Activated naive CD8-positive, alpha-beta T cell (primary cell): Measurements from ENCODE around the gene RASGEF1C.
"Not testable (repeated sequence)": the region's sequence is repeated elsewhere in the genome, so short reads cannot be mapped to it uniquely, and the experiment has no call there.

Experiments used
- H3K27ac Mint-ChIP-seq: one replicate; pipeline ENCODE4 v1.8.0; 2021; ENCODE audit warnings: mixed read lengths
- H3K27me3 Mint-ChIP-seq: one replicate; pipeline ENCODE4 v1.8.0; 2021; ENCODE audit warnings: mixed read lengths
- H3K36me3 Mint-ChIP-seq: one replicate; pipeline ENCODE4 v1.8.0; 2021; ENCODE audit warnings: mixed read lengths
- H3K4me1 Mint-ChIP-seq: one replicate; pipeline ENCODE4 v1.8.0; 2021; ENCODE audit warnings: low read depth, mixed read lengths
- H3K4me3 Mint-ChIP-seq: one replicate; pipeline ENCODE4 v1.8.0; 2021; ENCODE audit warnings: mild to moderate bottlenecking, mixed read lengths
- H3K9me3 Mint-ChIP-seq: one replicate; pipeline ENCODE4 v1.8.0; 2021; ENCODE audit warnings: low read depth, mixed read lengths

RASGEF1C gene

DNA sequence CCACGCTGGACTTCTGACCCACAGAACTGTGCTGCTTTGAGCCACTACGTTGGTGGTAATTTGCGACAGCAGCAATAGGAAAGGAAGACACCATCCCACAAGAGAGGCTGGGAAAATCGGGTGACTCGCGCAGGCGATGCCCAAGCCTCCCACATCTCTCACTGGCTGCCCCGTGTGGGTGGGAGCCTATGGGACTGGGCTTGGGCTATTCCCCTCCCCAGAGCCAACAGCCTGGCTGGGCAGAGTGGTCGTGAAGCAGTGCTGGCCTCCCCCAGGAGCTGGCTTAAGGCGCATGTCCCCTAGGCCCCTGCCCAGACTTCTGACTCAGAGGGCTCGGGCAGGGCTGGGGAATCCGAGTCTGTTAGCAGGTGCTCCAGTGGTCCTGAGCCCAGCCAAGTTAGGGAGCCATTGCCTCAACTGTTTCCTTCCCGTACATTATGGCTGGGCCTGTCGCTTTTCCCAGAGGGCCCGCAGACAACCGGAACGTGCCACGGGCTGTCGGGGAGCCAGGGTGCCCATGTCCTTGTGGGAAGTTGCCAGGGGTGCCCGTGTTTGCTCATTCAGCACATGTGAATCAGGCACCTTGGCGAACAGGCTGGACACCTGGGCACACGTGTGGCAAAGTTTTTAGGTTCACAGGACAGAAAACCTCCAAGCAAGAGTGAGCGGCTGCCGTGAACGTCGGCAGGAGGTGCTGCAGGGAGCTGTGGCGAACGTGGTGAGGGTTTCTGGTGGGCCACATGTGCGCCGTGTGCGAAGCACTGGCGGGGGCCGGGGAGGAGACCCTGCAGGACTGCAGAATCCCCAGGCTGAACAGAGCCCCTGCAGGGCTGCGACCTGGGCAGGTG is 7.0 kb upstream of the RASGEF1C start:
- peaks cover 21% of the 10 kb centered on the region for H3K9me3 Mint-ChIP-seq
- H3K27me3 Mint-ChIP-seq = peaks cover 8% of the 10 kb centered on the region

DNA sequence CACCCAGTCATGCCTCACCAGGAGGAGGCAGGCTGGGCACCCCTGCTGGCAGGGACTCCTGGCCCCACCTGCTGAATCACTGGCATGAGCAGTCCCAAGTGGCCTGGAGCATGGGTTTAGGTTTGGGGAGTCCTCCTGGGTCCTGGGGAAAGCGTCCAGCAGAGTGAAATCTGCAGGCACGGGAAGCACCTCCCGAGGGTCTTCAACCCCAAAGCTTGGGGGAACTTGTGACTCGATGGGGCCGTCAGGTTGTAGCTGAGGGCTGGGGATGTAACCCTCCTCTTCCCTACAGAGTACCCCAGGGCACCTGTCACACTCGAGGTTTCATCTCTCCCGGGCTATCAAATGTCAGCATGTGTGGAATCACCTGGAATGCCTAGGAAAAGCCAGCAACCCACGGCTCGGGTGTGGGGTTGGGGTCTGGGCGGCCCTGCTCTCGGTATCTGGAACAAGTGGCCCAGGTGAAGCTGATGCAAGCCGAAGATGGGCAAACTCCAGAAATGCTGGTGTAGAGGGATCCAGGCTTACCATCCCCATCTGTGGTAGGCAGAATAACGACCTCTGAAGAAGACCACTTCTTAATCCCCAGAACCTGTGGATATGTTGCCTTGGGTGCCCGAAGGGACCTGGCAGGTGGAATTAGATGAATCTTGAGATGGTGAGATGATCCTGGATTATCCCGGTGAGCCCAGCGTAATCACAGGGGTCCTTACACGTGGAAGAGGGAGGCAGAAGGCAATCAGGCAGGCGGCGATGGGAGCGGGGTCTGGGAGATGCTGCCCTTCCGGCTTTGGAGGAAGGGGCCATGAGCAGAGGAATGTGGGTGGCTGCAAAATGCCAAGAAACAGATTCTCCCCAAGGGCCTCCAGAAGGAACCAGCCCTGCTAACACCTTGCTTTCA is 6.1 kb upstream of the RASGEF1C start:
- peaks cover 9% of the 10 kb centered on the region for H3K36me3 Mint-ChIP-seq
- no peaks in the 10 kb centered on the region for H3K4me1 Mint-ChIP-seq
- H3K27ac Mint-ChIP-seq = no peak overlapping the region
- peaks cover 19% of the 10 kb centered on the region for H3K9me3 Mint-ChIP-seq
- H3K27me3 Mint-ChIP-seq = peaks cover 8% of the 10 kb centered on the region
- H3K4me3 Mint-ChIP-seq = no peak overlapping the region

More for the DNA sequence above, 7.0 kb upstream of the RASGEF1C start:
- H3K27ac Mint-ChIP-seq = no peak overlapping the region
- H3K36me3 Mint-ChIP-seq = peaks cover 13% of the 10 kb centered on the region
- H3K4me3 Mint-ChIP-seq = no peak overlapping the region
- H3K4me1 Mint-ChIP-seq = no peaks in the 10 kb centered on the region

DNA sequence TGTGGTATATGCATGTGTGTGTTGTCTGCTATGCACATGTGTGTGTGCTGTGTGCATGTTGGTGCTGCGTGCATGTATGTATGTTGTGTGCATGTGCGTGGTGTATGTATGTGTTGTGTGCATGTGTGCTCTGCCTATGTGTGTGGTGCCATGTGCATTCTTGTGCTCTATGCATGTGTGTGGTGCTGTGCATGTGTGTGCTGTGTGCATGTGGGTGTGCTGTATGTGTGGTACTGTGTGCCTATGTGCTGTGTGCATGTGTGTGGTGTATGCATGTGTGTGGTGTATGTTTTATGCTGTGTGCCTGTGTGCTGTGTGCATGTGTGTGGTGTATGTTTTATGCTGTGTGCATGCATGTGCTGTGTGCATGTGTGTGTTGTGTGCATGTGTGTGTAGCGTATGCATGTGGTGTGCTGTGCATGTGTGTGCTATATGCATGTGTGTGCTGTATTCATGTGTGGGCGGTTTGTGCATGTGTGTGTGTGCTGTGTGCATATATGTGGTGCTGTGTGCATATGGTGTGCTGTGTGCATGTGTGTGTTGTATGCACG is 4.7 kb upstream of the RASGEF1C start:
- peaks cover 8% of the 10 kb centered on the region for H3K27me3 Mint-ChIP-seq
- H3K9me3 Mint-ChIP-seq = peaks cover 9% of the 10 kb centered on the region
- H3K36me3 Mint-ChIP-seq = peaks cover 4% of the 10 kb centered on the region
- no peak overlapping the region for H3K27ac Mint-ChIP-seq
- no peak overlapping the region for H3K4me3 Mint-ChIP-seq
- no peaks in the 10 kb centered on the region for H3K4me1 Mint-ChIP-seq

DNA sequence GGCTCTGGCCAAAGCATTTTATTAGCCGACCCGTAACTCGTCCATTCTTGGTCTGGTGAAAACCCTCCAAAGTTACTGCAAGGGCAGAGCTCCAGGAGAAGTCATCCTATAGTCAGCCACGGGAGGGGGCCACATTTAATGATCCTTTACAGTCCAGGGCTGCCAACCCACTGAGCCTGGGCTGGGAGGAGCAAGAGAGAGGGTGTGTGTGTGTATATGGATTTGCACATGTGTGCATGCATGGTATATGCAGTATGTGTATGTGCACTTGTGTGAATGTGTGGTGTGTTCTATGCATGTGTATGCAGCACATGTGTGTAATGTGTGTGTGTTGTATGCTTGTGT is 4.2 kb upstream of the RASGEF1C start:
- Mint-ChIP-seq H3K4me3 (no peak overlapping the region), H3K9me3 (peaks cover 4% of the 10 kb centered on the region), H3K27ac (no peak overlapping the region), H3K4me1 (peaks cover 3% of the 10 kb centered on the region), H3K36me3 (peaks cover 4% of the 10 kb centered on the region), H3K27me3 (peaks cover 11% of the 10 kb centered on the region)

DNA sequence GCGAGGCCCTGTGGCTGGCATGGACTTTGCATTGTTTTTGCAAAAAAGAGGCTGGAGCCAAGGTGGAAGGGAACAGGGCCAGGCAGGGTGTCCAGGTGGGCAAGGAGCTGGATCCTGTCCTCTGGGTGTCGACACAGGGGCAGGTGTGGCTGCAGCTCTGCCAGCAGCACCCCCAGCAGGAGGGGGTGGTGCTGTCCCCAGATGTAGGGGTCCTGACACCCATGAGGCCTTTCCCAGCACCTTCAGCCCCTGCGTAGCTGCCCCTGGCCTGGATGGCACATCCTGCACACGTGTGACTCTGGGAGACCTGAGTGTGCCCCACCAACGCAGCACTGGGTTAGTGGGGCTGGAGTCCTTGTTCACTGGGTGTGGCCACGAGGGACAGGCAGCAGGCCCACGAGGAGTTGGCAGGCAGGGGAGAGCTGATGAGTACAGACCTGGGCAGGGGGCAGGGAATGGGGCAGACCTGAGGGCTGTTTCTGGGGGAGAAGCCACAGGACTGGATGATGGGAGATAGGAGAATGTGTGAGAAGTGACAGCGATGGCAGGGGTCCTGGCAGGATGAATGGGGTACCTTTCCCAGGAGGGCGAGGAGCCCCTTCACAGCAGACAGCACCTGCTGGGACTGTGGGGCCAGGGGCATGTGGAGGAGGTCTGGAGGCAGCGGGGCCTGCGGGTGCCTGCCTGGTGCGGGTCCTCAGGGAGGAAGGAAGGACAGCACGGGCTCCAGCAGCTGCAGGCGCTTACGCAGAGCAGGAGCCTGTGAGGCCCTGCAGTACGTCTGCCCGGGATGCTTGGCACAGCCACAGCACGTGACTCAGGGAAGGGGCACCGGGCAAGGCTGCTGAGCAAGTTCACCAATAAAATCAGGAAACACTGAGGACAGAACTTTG is 3.6 kb upstream of the RASGEF1C start:
- H3K4me3 Mint-ChIP-seq = no peak overlapping the region
- H3K9me3 Mint-ChIP-seq = no peaks in the 10 kb centered on the region
- H3K27ac Mint-ChIP-seq = no peak overlapping the region
- H3K36me3 Mint-ChIP-seq = no peaks in the 10 kb centered on the region
- peaks cover 6% of the 10 kb centered on the region for H3K4me1 Mint-ChIP-seq
- peaks cover 16% of the 10 kb centered on the region for H3K27me3 Mint-ChIP-seq

DNA sequence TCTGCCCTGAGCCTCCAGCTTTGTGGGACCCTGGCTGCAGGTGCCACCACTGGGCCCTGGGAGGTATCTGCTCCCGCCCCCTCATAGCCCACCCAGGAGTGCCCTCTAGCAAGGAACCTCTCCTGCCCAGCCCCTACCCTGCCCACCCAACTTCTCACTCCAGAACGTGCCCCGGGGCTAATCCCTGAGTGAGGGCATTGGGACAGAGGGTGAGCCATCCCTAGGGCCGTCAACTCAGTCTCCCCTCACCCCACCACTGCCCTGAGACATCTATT is 2.7 kb upstream of the RASGEF1C start:
- Mint-ChIP-seq H3K36me3 (no peaks in the 10 kb centered on the region), H3K4me1 (peaks cover 7% of the 10 kb centered on the region), H3K4me3 (no peak overlapping the region), H3K27ac (no peak overlapping the region), H3K27me3 (peaks cover 20% of the 10 kb centered on the region), H3K9me3 (no peaks in the 10 kb centered on the region)

DNA sequence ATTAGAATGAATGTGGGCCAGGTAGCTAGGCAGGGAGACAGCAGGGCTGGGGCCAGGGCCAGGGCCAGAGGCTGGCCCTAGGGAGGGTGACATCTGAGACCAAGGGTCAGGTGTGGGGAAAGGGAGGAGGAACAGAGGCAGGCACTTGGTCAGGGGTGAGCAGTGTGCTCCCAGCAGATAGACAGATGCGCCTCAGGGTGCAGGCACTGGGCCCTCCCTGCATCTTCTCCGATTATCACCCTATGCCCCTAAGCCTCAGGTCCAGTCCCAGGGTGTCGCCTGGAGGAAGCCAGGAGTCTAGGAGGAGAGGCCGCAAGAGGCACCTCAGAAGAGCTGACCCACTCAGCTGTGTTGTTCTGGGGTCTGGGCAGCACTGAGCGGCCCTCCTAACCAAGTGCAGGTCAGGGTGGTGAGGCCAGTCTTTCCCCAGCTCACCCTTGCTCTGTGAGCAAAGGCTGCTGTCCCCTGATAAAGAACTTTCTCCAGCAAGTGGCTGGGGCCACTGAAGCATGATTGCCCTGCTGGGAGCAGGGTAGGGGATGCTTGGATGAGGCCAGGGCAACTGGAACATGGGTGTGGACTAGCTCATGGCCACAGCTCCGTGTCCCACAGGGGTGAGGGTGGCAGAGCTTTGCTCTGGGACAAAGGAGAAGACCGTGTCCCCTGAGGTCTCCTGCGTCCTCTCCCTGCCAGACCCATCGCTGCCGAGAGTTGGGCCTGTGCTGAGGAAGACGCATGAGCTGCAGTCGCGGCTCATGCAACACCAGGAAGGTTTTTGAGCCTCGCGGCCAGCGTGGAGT is 2.1 kb upstream of the RASGEF1C start:
- Mint-ChIP-seq H3K4me1 (peaks cover 8% of the 10 kb centered on the region), H3K27ac (no peak overlapping the region), H3K36me3 (no peaks in the 10 kb centered on the region), H3K9me3 (no peaks in the 10 kb centered on the region), H3K4me3 (no peak overlapping the region), H3K27me3 (peaks cover 22% of the 10 kb centered on the region)

DNA sequence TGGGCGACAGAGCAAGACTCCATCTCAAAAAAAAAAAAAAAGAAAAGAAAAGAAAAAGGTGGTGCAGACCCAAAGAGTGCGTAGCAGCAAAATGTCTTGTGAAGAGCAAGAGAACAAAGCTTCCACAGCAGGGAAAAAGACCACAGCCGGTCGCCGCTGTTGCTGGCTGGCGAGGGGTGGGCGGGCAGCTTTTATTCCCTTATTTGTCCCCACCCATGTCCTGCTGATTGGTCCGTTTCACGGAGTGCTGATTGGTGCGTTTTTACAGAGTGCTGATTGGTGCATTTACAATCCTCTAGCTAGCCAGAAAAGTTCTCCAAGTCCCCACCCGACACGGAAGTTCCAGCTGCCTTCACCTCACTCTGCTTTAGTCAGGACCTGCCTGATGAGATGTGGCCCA is 1.1 kb upstream of the RASGEF1C start:
- H3K4me1 Mint-ChIP-seq, H3K9me3 Mint-ChIP-seq, H3K4me3 Mint-ChIP-seq, H3K27ac Mint-ChIP-seq, H3K36me3 Mint-ChIP-seq: not testable (repeated sequence)
- H3K27me3 Mint-ChIP-seq = peaks cover 22% of the 10 kb centered on the region

DNA sequence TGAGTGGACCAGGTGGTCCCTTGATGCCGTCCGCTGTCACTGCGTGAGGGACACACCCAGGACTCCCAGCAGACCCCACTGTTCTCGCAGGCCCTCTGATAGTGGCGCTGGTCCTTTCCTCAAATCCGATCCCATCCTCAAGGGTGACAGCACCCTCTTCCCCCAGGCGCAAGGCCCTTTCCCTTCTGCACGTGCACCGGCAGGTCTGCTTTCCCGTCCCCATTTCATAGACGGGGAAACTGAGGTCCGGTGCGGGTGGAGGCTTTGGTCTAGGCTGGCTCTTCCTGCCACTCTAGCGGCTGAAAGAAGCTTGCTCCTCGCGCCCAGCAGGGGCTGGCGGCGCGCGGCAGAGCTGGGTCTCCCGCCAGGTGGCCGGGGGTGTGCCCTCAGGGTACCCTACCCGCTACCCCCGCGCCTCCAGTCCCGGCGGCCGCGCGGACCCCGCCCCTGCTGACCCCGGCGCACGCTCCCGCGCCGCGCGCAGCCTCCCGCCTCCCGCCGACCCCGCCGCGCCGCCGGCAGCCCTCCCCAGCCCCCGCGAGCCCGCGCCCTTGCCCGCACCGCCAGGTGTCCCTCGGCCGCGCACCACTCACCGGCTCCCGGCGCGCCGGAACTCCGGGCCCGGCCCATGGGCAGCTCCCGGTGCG is 453 bp downstream of the RASGEF1C start:
- Mint-ChIP-seq H3K4me3 (peak overlapping the region; percentile 67), H3K4me1 (peaks cover 8% of the 10 kb centered on the region), H3K9me3 (no peaks in the 10 kb centered on the region), H3K27me3 (peaks cover 20% of the 10 kb centered on the region), H3K27ac (no peak overlapping the region), H3K36me3 (no peaks in the 10 kb centered on the region)

DNA sequence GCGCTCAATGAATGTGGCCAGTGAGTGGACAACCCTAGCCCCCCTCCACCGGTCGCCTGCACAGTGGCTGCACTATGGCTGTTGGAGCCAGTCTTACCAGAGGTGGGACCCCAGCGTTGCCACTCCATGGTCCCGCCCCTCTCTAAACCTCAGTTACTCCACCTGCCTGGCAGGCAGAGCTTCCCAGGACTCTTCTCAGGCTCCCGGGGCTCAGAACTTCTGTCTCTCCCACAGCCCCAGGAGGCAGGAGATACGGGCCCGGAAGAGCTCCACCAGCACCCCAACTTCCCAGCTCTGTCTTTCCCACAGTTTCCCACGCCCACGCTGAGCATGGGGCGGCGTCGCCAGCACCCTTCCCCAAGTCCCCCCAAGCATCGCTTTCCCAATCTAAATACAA is 975 bp downstream of the RASGEF1C start:
- H3K4me3 Mint-ChIP-seq = peak overlapping the region; percentile 67
- H3K27ac Mint-ChIP-seq = no peak overlapping the region
- H3K27me3 Mint-ChIP-seq = peaks cover 20% of the 10 kb centered on the region
- H3K36me3 Mint-ChIP-seq = no peaks in the 10 kb centered on the region
- H3K9me3 Mint-ChIP-seq = no peaks in the 10 kb centered on the region
- peaks cover 8% of the 10 kb centered on the region for H3K4me1 Mint-ChIP-seq

DNA sequence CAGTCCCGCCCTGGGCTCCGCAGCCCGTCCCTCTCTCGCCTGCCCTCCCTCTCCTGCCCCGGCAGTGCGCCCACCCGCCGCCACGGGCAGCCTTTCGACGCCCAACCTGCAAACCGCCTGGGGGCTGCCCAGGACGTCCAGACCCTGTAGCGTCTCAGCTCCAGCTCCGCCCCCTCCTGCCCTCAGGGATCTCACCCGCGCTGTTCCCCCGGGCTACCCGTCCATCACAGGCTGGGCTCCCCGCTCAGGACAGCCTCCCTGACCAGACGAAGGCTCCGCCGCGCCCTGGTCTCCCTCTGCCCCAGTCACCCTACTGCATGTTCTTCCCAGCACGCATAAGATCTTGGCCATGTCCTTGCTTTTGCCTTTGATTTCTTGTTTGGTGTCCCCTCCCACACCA is 1.4 kb downstream of the RASGEF1C start:
- H3K4me1 Mint-ChIP-seq = peaks cover 8% of the 10 kb centered on the region
- H3K27ac Mint-ChIP-seq = no peak overlapping the region
- peaks cover 18% of the 10 kb centered on the region for H3K27me3 Mint-ChIP-seq
- H3K9me3 Mint-ChIP-seq = no peaks in the 10 kb centered on the region
- no peaks in the 10 kb centered on the region for H3K36me3 Mint-ChIP-seq
- H3K4me3 Mint-ChIP-seq = peak overlapping the region; percentile 20

DNA sequence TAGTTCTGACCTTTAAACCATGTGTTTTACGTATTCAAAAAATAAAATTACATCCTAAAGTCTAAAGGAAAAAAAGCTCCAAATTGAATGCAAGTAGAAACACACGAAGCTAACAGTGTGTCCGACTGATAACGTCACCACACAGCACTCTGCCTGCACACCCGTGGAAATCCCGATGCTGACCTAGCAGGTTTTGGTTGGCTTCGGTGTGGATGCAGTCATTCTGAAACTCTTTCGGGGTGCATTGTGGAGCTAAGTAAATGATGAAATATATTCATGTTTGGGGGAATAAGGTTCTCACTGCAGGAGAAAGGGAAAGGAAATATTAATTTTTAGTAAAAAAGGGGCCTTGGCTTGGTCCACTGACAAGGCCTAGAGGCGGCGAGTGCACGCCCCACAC is 2.0 kb downstream of the RASGEF1C start:
- peak overlapping the region; percentile 46 for H3K4me3 Mint-ChIP-seq
- peaks cover 8% of the 10 kb centered on the region for H3K4me1 Mint-ChIP-seq
- H3K27ac Mint-ChIP-seq = no peak overlapping the region
- no peaks in the 10 kb centered on the region for H3K36me3 Mint-ChIP-seq
- H3K9me3 Mint-ChIP-seq = no peaks in the 10 kb centered on the region
- H3K27me3 Mint-ChIP-seq = peaks cover 15% of the 10 kb centered on the region

DNA sequence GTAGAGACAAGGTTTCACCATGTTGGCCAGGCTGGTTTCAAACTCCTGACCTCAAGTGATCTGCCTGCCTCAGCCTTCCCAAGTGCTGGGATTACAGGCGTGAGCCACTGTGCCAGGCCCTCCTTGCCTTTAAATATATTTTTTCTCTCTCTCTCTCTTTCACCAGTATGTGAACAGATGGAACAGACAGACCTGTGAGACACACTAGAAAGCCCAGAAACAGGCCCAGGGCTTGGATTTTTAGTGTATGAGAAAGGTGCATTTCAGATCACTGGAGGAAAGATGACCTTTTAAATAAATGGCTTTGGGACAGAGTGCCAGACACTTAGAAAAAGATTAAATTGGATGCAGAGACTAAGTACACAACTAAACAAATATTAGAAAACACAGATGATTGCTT is 3.1 kb downstream of the RASGEF1C start:
- Mint-ChIP-seq H3K9me3 (no peaks in the 10 kb centered on the region), H3K4me3 (no peak overlapping the region), H3K27me3 (peaks cover 17% of the 10 kb centered on the region), H3K27ac (no peak overlapping the region), H3K4me1 (peaks cover 8% of the 10 kb centered on the region), H3K36me3 (no peaks in the 10 kb centered on the region)
